ENCODE measurements around the gene CCDC38.
"Not testable (repeated sequence)": the region's sequence is repeated elsewhere in the genome, so short reads cannot be mapped to it uniquely, and the experiment has no call there.

The CCDC38 gene

GRCh38 chr12:95859947-95860850, 82.2 kb downstream of the CCDC38 start:
- Histone ChIP-seq H3K36me3 (ENCODE audit: insufficient read depth, low read length) (peaks cover 40% of the 10 kb centered on the region), H3K4me1 (ENCODE audit: insufficient read depth, low read length) (peaks cover 11% of the 10 kb centered on the region), H3K27me3 (ENCODE audit: insufficient read depth, low read length) (no peaks in the 10 kb centered on the region), H3K9me3 (ENCODE audit: low read length) (peaks cover 11% of the 10 kb centered on the region), H2AFZ (ENCODE audit: low read depth, low read length) (no peak overlapping the region), H3K4me3 (ENCODE audit: low read length) (peak overlapping the region; percentile 72)

GRCh38 chr12:95859344-95859816, 83.0 kb downstream of the CCDC38 start:
- no peaks in the 10 kb centered on the region for H3K27me3 ChIP-seq (ENCODE audit: insufficient read depth, low read length)
- peak overlapping the region; percentile 72 for H3K4me3 ChIP-seq (ENCODE audit: low read length)
- H3K9me3 ChIP-seq (ENCODE audit: low read length), result peaks cover 11% of the 10 kb centered on the region
- H2AFZ ChIP-seq (ENCODE audit: low read depth, low read length), result peak overlapping the region; percentile 100
- peaks cover 35% of the 10 kb centered on the region for H3K36me3 ChIP-seq (ENCODE audit: insufficient read depth, low read length)
- peaks cover 11% of the 10 kb centered on the region for H3K4me1 ChIP-seq (ENCODE audit: insufficient read depth, low read length)

- Histone ChIP-seq H3K4me1 (ENCODE audit: insufficient read depth, low read length) (peaks cover 11% of the 10 kb centered on the region), H3K9me3 (ENCODE audit: low read length) (peaks cover 11% of the 10 kb centered on the region), H2AFZ (ENCODE audit: low read depth, low read length) (peak within 1 kb of the TSS; percentile 100), H3K4me3 (ENCODE audit: low read length) (peak within 1 kb of the TSS; percentile 72), H3K36me3 (ENCODE audit: insufficient read depth, low read length) (peaks cover 29% of the 10 kb centered on the region), H3K27me3 (ENCODE audit: insufficient read depth, low read length) (no peaks in the 10 kb centered on the region)
These were observed 83.7 kb downstream of the CCDC38 start, which contains the start of gene SNRPF for GRCh38 chr12:95858451-95859343. TSS of gene SNRPF (plus strand) at chr12:95858952. CDS start at chr12:95859074, 122 bp downstream.

GRCh38 chr12:95857799-95858198, 84.6 kb downstream of the CCDC38 start:
- peaks cover 11% of the 10 kb centered on the region for H3K4me1 ChIP-seq (ENCODE audit: insufficient read depth, low read length)
- H3K36me3 ChIP-seq (ENCODE audit: insufficient read depth, low read length), result peaks cover 20% of the 10 kb centered on the region
- peaks cover 9% of the 10 kb centered on the region for H3K9me3 ChIP-seq (ENCODE audit: low read length)
- peak overlapping the region; percentile 72 for H3K4me3 ChIP-seq (ENCODE audit: low read length)
- H2AFZ ChIP-seq (ENCODE audit: low read depth, low read length), result peak overlapping the region; percentile 100
- H3K27me3 ChIP-seq (ENCODE audit: insufficient read depth, low read length), result no peaks in the 10 kb centered on the region

- peaks cover 13% of the 10 kb centered on the region for H3K36me3 ChIP-seq (ENCODE audit: insufficient read depth, low read length)
These were observed 85.3 kb downstream of the CCDC38 start for GRCh38 chr12:95857156-95857555.

GRCh38 chr12:95852133-95852532, 90.3 kb downstream of the CCDC38 start:
- H3K9me3 ChIP-seq (ENCODE audit: low read length), result no peaks in the 10 kb centered on the region
- no peaks in the 10 kb centered on the region for H3K4me1 ChIP-seq (ENCODE audit: insufficient read depth, low read length)
- no peaks in the 10 kb centered on the region for H3K36me3 ChIP-seq (ENCODE audit: insufficient read depth, low read length)
- H2AFZ ChIP-seq (ENCODE audit: low read depth, low read length), result no peak overlapping the region
- no peak overlapping the region for H3K4me3 ChIP-seq (ENCODE audit: low read length)
- H3K27me3 ChIP-seq (ENCODE audit: insufficient read depth, low read length), result no peaks in the 10 kb centered on the region

More at GRCh38 chr12:95857156-95857555, 85.3 kb downstream of the CCDC38 start:
- H3K27me3 ChIP-seq (ENCODE audit: insufficient read depth, low read length), result no peaks in the 10 kb centered on the region
- H3K9me3 ChIP-seq (ENCODE audit: low read length), result peaks cover 5% of the 10 kb centered on the region
- H2AFZ ChIP-seq (ENCODE audit: low read depth, low read length), result peak overlapping the region; percentile 100
- H3K4me1 ChIP-seq (ENCODE audit: insufficient read depth, low read length), result peaks cover 11% of the 10 kb centered on the region
- H3K4me3 ChIP-seq (ENCODE audit: low read length), result no peak overlapping the region

GRCh38 chr12:95851606-95852005, 90.8 kb downstream of the CCDC38 start:
- no peaks in the 10 kb centered on the region for H3K36me3 ChIP-seq (ENCODE audit: insufficient read depth, low read length)
- no peaks in the 10 kb centered on the region for H3K9me3 ChIP-seq (ENCODE audit: low read length)
- no peaks in the 10 kb centered on the region for H3K4me1 ChIP-seq (ENCODE audit: insufficient read depth, low read length)
- no peak overlapping the region for H3K4me3 ChIP-seq (ENCODE audit: low read length)
- no peaks in the 10 kb centered on the region for H3K27me3 ChIP-seq (ENCODE audit: insufficient read depth, low read length)
- H2AFZ ChIP-seq (ENCODE audit: low read depth, low read length), result no peak overlapping the region

GRCh38 chr12:95848575-95849388, 93.6 kb downstream of the CCDC38 start:
- no peaks in the 10 kb centered on the region for H3K4me1 ChIP-seq (ENCODE audit: insufficient read depth, low read length)
- no peak overlapping the region for H2AFZ ChIP-seq (ENCODE audit: low read depth, low read length)
- H3K36me3 ChIP-seq (ENCODE audit: insufficient read depth, low read length), result no peaks in the 10 kb centered on the region
- H3K4me3 ChIP-seq (ENCODE audit: low read length), result no peak overlapping the region
- no peaks in the 10 kb centered on the region for H3K9me3 ChIP-seq (ENCODE audit: low read length)
- no peaks in the 10 kb centered on the region for H3K27me3 ChIP-seq (ENCODE audit: insufficient read depth, low read length)

- H3K36me3 ChIP-seq (ENCODE audit: insufficient read depth, low read length); H3K27me3 ChIP-seq (ENCODE audit: insufficient read depth, low read length); H3K4me3 ChIP-seq (ENCODE audit: low read length); H3K4me1 ChIP-seq (ENCODE audit: insufficient read depth, low read length); H3K9me3 ChIP-seq (ENCODE audit: low read length); H2AFZ ChIP-seq (ENCODE audit: low read depth, low read length): not testable (repeated sequence)
These were observed 100.0 kb downstream of the CCDC38 start for GRCh38 chr12:95842426-95842825.

GRCh38 chr12:95838125-95838524, 104.3 kb downstream of the CCDC38 start:
- peaks cover 6% of the 10 kb centered on the region for H3K27me3 ChIP-seq (ENCODE audit: insufficient read depth, low read length)

GRCh38 chr12:95837240-95838038, 105.0 kb downstream of the CCDC38 start:
- no peaks in the 10 kb centered on the region for H3K36me3 ChIP-seq (ENCODE audit: insufficient read depth, low read length)
- H3K4me1 ChIP-seq (ENCODE audit: insufficient read depth, low read length), result no peaks in the 10 kb centered on the region
- H3K27me3 ChIP-seq (ENCODE audit: insufficient read depth, low read length), result peaks cover 6% of the 10 kb centered on the region
- H3K4me3 ChIP-seq (ENCODE audit: low read length), result no peak overlapping the region
- no peak overlapping the region for H2AFZ ChIP-seq (ENCODE audit: low read depth, low read length)
- no peaks in the 10 kb centered on the region for H3K9me3 ChIP-seq (ENCODE audit: low read length)

More at GRCh38 chr12:95838125-95838524, 104.3 kb downstream of the CCDC38 start:
- H3K9me3 ChIP-seq (ENCODE audit: low read length), result no peaks in the 10 kb centered on the region
- no peaks in the 10 kb centered on the region for H3K4me1 ChIP-seq (ENCODE audit: insufficient read depth, low read length)
- H2AFZ ChIP-seq (ENCODE audit: low read depth, low read length), result no peak overlapping the region
- no peaks in the 10 kb centered on the region for H3K36me3 ChIP-seq (ENCODE audit: insufficient read depth, low read length)
- no peak overlapping the region for H3K4me3 ChIP-seq (ENCODE audit: low read length)
